Activated naive CD8-positive, alpha-beta T cell treated with anti-CD3 and anti-CD28 coated beads, Interleukin-2, amount 10 ng/mL, durations not matched to agents 7 days and 5 days (primary cell): Measurements from ENCODE around the gene PRR12. TPM values are rescaled to one million over a fixed set of nuclear protein-coding genes. Genes with fewer than 3 reads are reported as not detected.

Source experiments
- ATAC-seq: fragments of 150-1000 bp; cut with Tn5 transposase; one replicate; pipeline ENCODE4 v1.10.0; 2021; ENCODE audit warnings: low read depth, moderate library complexity
- POLR2A ChIA-PET: fragments of 350-600 bp; sonication (Branson Sonifier 250); formaldehyde crosslinking; loops from one replicate; lab custom pipeline; 2021; ENCODE audit warnings: antibody characterized with exemption; lab: Charles Lee
- DNase-seq: peaks from one replicate; pipeline ENCODE4 v3.0.0; 2021
- H3K27ac Mint-ChIP-seq: one replicate; pipeline ENCODE4 v1.8.0; 2022; ENCODE audit warnings: mild to moderate bottlenecking, mixed read lengths
- H3K27me3 Mint-ChIP-seq: one replicate; pipeline ENCODE4 v1.8.0; 2022; ENCODE audit warnings: mild to moderate bottlenecking, moderate library complexity, mixed read lengths
- H3K36me3 Mint-ChIP-seq: one replicate; pipeline ENCODE4 v1.8.0; 2021; ENCODE audit warnings: mild to moderate bottlenecking, mixed read lengths
- H3K4me1 Mint-ChIP-seq: one replicate; pipeline ENCODE4 v1.8.0; 2021; ENCODE audit warnings: mixed read lengths
- H3K4me3 Mint-ChIP-seq: one replicate; pipeline ENCODE4 v1.8.0; 2022; ENCODE audit warnings: mild to moderate bottlenecking, moderate library complexity, mixed read lengths
- H3K9me3 Mint-ChIP-seq: one replicate; pipeline ENCODE4 v1.8.0; 2021; ENCODE audit warnings: mixed read lengths
- total RNA-seq, 2 experiments: library from RNA; stranded (reverse); gene quantifications; one replicate each; pipeline ENCODE4 v1.2.3, GENCODE V29; 2021

The PRR12 gene
- total RNA-seq, 2 experiments from 2014 or later = 49.7 TPM

DNA sequence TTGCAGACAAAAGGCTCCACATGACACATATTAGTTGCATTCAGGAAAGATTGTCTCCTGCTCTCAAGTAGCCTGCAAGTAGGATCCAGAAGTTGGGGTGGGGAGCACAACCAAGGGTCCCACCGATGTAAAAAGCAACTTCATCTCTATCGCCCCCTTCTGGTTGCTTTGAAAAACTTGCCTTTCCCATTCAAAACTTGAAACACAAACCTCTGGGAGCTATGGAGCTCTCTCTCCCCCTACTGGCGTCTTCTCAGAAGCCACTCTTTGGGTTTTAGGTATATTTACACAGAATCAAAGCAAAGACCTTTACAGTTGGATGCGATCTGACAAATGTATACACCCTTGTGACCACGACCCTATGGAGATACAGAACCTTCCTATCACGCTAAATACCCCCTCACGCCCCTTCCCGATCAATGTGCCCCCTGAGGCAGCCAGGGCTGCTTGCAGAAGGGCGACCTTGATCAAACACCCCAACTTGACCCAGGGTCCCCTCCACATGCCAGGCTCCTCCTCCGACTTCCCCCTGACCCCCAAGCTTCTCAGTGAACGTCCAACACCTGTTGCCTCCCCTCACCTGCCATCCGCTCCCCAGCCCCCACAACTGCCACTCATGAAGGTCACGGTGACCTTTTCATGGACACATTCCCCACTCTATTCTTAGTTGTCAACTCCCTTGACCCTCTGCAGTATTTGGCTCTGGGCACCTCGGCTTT, 20.7 kb upstream of the PRR12 start:
- DNase-seq (no peak), ATAC-seq (peak; percentile 45)
- Mint-ChIP-seq H3K36me3 (peaks cover 2% of the 10 kb centered on the region), H3K27me3 (no peaks in the 10 kb centered on the region), H3K27ac (peak overlapping the region; percentile 63), H3K9me3 (no peaks in the 10 kb centered on the region), H3K4me3 (peak overlapping the region; percentile 14), H3K4me1 (peaks cover 36% of the 10 kb centered on the region)
- POLR2A ChIA-PET = interaction anchor here (0.7 to 5.4 kb wide), 14 partner anchors 11 to 814 kb away, joined by 3 to 41 read pairs (median 4); partner anchors contain the start of genes POLD1, PRMT1 and RRAS

DNA sequence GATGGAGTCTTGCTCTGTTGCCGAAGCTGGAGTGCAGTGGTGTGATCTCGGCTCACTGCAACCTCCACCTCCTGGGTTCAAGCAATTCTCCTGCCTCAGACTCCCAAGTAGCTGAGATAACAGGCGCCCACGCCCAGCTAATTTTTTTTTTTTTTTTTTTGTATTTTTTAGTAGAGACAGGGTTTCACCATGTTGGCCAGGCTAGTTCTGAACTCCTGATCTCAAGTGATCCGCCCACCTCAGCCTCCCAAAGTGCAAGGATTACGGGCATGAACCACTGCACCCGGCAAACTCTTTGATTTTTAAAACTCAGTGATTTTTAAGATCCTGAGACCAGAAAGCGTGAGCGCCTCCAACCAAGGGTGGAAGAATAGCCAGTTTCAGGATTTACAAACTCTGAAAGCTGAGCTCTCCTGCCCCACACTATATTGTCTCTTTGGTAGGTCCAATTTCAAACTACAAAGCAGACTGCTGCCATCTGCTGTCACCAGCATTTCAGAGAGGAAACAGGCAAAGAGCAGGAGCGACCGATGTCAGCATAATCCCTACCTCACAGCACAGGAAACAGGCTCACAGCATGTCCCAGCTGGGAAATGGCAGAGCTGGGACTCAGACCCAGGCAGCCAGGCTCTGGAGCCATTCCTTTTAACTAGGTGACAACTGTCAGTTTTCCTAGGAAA, 19.8 kb upstream of the PRR12 start:
- POLR2A ChIA-PET = interaction anchor here (0.6 to 5.4 kb wide), 13 partner anchors 12 to 813 kb away, joined by 3 to 41 read pairs (median 4); partner anchors contain the start of genes POLD1, PRMT1 and PRR12
- no peaks in the 10 kb centered on the region for H3K27me3 Mint-ChIP-seq
- H3K9me3 Mint-ChIP-seq = no peaks in the 10 kb centered on the region
- ATAC-seq = no peak
- peaks cover 2% of the 10 kb centered on the region for H3K36me3 Mint-ChIP-seq
- H3K4me1 Mint-ChIP-seq = peaks cover 32% of the 10 kb centered on the region
- peak overlapping the region; percentile 34 for H3K27ac Mint-ChIP-seq
- no peak overlapping the region for H3K4me3 Mint-ChIP-seq
- DNase-seq = no peak

DNA sequence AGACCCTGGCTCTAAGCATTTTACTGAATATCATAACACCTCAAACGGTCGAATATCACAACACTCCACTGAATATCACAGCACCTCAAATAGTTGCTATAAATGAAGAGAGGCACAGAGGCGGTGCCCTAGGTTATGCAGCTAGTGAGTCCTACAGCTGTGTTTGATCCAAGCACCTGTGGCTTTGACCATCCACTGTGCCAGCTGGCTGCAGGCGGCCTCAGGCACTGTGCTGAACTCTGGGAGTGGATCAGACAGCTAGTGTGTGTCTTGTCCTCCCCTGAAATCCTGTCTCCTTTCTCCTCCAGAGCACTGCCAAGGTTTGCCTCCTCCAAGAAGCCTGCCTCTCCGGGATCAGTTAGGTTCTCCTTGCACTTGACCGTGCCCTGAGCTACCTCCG, 18.0 kb upstream of the PRR12 start:
- ATAC-seq (no peak), DNase-seq (no peak)
- Mint-ChIP-seq H3K27ac (peak overlapping the region; percentile 52), H3K9me3 (no peaks in the 10 kb centered on the region), H3K27me3 (no peaks in the 10 kb centered on the region), H3K36me3 (peaks cover 3% of the 10 kb centered on the region), H3K4me3 (no peak overlapping the region), H3K4me1 (peaks cover 26% of the 10 kb centered on the region)
- POLR2A ChIA-PET = interaction anchor here (0.7 to 1.2 kb wide), 2 partner anchors 39 to 106 kb away, joined by 3 to 7 read pairs; no protein-coding TSS in a partner anchor

GRCh38 chr19:49573425-49573824, 17.6 kb upstream of the PRR12 start:
- no peaks in the 10 kb centered on the region for H3K9me3 Mint-ChIP-seq
- H3K4me1 Mint-ChIP-seq = peaks cover 25% of the 10 kb centered on the region
- no peaks in the 10 kb centered on the region for H3K27me3 Mint-ChIP-seq
- H3K4me3 Mint-ChIP-seq = no peak overlapping the region
- POLR2A ChIA-PET = no interaction called here
- peak overlapping the region; percentile 52 for H3K27ac Mint-ChIP-seq
- peaks cover 3% of the 10 kb centered on the region for H3K36me3 Mint-ChIP-seq
- no peak for DNase-seq
- no peak for ATAC-seq

- POLR2A ChIA-PET = interaction anchor here (1.3 kb wide), 1 partner anchor 13 kb away, joined by 3 read pairs; no protein-coding TSS in a partner anchor
- Mint-ChIP-seq H3K4me1 (peaks cover 28% of the 10 kb centered on the region), H3K4me3 (no peak overlapping the region), H3K27ac (no peak overlapping the region), H3K36me3 (peaks cover 3% of the 10 kb centered on the region), H3K27me3 (no peaks in the 10 kb centered on the region), H3K9me3 (no peaks in the 10 kb centered on the region)
- DNase-seq = no peak
- ATAC-seq = no peak
Measured at GRCh38 chr19:49574206-49574755, 16.7 kb upstream of the PRR12 start.

- Mint-ChIP-seq H3K9me3 (no peaks in the 10 kb centered on the region), H3K36me3 (peaks cover 1% of the 10 kb centered on the region)
- DNase-seq = no peak
Measured at GRCh38 chr19:49579193-49579592, 11.8 kb upstream of the PRR12 start.

DNA sequence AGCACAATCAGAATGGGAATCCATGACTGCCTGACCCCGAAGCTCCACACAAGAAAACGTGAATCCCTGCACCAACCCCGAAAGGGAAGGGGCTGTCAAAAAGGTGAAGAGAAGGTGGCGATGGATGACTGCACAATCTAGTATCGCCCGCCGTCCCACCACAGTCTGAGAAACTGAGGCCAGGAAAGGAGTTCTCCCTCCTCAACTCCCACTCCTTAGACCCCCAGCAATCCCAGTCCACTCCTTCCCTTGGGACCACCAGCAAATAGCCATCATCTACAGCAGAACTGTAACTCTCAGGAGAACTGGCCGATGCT, 11.1 kb upstream of the PRR12 start:
- POLR2A ChIA-PET = interaction anchor here (0.7 to 4.5 kb wide), 20 partner anchors 11 to 126 kb away, joined by 3 to 49 read pairs (median 5); partner anchors contain the start of genes ALDH16A1, PRMT1, PRR12 and RPL13A
- Mint-ChIP-seq H3K4me3 (peak overlapping the region; percentile 88), H3K4me1 (peaks cover 25% of the 10 kb centered on the region), H3K36me3 (peaks cover 1% of the 10 kb centered on the region), H3K27ac (peak overlapping the region; percentile 89), H3K9me3 (no peaks in the 10 kb centered on the region), H3K27me3 (no peaks in the 10 kb centered on the region)
- DNase-seq (no peak), ATAC-seq (peak; percentile 9)

More at GRCh38 chr19:49579193-49579592, 11.8 kb upstream of the PRR12 start:
- Mint-ChIP-seq H3K27me3 (no peaks in the 10 kb centered on the region), H3K4me1 (peaks cover 25% of the 10 kb centered on the region), H3K4me3 (peak overlapping the region; percentile 88), H3K27ac (no peak overlapping the region)
- POLR2A ChIA-PET = interaction anchor here (1.0 to 4.5 kb wide), 10 partner anchors 11 to 126 kb away, joined by 3 to 49 read pairs (median 6); partner anchors contain the start of genes ALDH16A1, PRMT1, PRR12 and RRAS
- no peak for ATAC-seq

DNA sequence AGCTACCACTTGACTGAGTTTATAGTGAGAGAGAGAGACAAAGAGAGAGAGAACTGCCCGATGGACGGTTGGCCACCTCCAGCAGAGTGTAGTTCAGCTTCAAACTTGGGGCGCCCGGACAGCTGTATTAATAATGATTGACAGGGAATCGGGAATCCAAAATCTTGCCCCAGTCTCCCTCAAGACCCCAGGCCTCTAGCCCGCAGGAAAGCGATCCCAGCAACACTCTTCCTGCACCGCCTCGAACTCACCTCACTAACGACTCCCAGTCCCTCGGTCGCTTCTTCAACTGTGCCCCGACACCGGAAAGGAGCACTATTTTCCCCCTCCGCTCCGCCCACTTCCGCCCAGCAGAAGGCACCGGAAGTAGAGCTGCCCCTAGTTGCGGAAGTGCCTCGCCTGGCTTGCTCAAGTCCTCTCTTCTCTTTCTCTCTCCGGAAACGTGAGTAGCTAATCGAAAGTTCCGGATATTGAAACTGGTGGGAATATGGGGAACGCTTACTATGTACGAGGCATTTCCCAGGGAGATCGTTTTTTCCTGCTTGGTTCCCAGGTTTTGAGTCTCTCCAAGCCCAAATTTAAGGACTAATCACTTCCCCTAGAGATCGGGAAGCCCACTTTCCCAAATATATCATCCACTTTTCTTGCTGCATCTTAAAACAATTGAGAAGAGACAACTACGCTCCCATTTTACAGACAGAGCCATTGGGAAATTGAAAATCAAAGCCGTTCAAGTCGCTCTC, 10.5 kb upstream of the PRR12 start, which contains the start of gene NOSIP:
TSS of gene NOSIP (minus strand) at position 293 of the 743 bp plus-strand sequence. CDS start 19,865 bp downstream, outside the sequence.
- H3K4me1 Mint-ChIP-seq = peaks cover 25% of the 10 kb centered on the region
- H3K36me3 Mint-ChIP-seq = peaks cover 1% of the 10 kb centered on the region

DNA sequence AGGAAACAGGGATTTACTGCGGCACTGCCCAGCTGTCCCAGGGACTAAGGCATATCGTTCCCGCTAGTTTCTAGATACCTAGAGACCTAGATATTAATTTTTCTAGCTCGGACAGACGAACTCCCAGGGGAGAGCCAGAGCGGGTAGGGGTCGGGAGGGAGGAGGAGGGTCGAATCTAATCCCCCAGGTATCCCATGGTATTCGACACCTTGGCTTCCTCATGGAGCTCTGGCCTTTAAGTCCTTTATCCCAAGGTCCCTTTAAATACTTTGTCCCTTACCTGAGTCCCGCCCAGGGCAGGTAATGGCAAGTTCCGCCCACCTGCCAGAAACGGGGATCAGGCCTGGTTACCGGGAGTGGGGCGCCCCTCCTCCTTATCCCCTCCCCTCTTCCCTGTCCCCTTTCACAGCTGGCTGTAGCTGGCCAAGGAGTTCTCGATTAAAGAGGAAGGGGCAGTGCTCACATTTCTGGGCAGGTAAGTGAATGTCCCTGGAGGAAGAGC, 9.9 kb upstream of the PRR12 start, which contains the start of gene PRRG2:
TSS of gene PRRG2 (plus strand) at position 310 of the 502 bp plus-strand sequence. CDS start 1,904 bp downstream, outside the sequence.
- DNase-seq (no peak), ATAC-seq (no peak)
- no peaks in the 10 kb centered on the region for H3K9me3 Mint-ChIP-seq
- peaks cover 1% of the 10 kb centered on the region for H3K36me3 Mint-ChIP-seq
- peak within 1 kb of the TSS; percentile 88 for H3K4me3 Mint-ChIP-seq
- peaks cover 25% of the 10 kb centered on the region for H3K4me1 Mint-ChIP-seq
- H3K27me3 Mint-ChIP-seq = no peaks in the 10 kb centered on the region
- peak within 1 kb of the TSS; percentile 89 for H3K27ac Mint-ChIP-seq
- POLR2A ChIA-PET = interaction anchor here (0.7 to 4.5 kb wide), 19 partner anchors 10 to 128 kb away, joined by 3 to 49 read pairs (median 5); partner anchors contain the start of genes ALDH16A1, PRMT1, PRR12 and RPL13A

More for the DNA sequence above, 10.5 kb upstream of the PRR12 start, which contains the start of gene NOSIP:
- peak; percentile 93 for DNase-seq
- Mint-ChIP-seq H3K9me3 (no peaks in the 10 kb centered on the region), H3K27me3 (no peaks in the 10 kb centered on the region), H3K4me3 (peak within 1 kb of the TSS; percentile 88), H3K27ac (peak within 1 kb of the TSS; percentile 89)
- ATAC-seq = peak; percentile 91
- POLR2A ChIA-PET = interaction anchor here (0.7 to 4.5 kb wide), 22 partner anchors 10 to 127 kb away, joined by 3 to 49 read pairs (median 5); partner anchors contain the start of genes ALDH16A1, PRMT1, PRR12 and RPL13A

GRCh38 chr19:49583239-49583638, 7.7 kb upstream of the PRR12 start:
- POLR2A ChIA-PET = interaction anchor here (0.9 kb wide), 1 partner anchor 57 kb away, joined by 5 read pairs; the partner anchor contains the start of gene RRAS

GRCh38 chr19:49585023-49585422, 6.0 kb upstream of the PRR12 start:
- no peak for ATAC-seq
- POLR2A ChIA-PET = interaction anchor here (0.6 kb wide), 1 partner anchor 1180 kb away, joined by 3 read pairs; no protein-coding TSS in a partner anchor
- Mint-ChIP-seq H3K27me3 (peaks cover 4% of the 10 kb centered on the region), H3K4me1 (peaks cover 15% of the 10 kb centered on the region), H3K27ac (no peak overlapping the region), H3K36me3 (no peaks in the 10 kb centered on the region), H3K9me3 (no peaks in the 10 kb centered on the region), H3K4me3 (no peak overlapping the region)
- DNase-seq = no peak

More at GRCh38 chr19:49583239-49583638, 7.7 kb upstream of the PRR12 start:
- ATAC-seq (no peak), DNase-seq (no peak)
- H3K4me3 Mint-ChIP-seq = no peak overlapping the region
- H3K27ac Mint-ChIP-seq = peak overlapping the region; percentile 56
- H3K36me3 Mint-ChIP-seq = no peaks in the 10 kb centered on the region
- peaks cover 2% of the 10 kb centered on the region for H3K27me3 Mint-ChIP-seq
- no peaks in the 10 kb centered on the region for H3K9me3 Mint-ChIP-seq
- peaks cover 21% of the 10 kb centered on the region for H3K4me1 Mint-ChIP-seq

- ATAC-seq = no peak
- Mint-ChIP-seq H3K27ac (no peak overlapping the region), H3K4me3 (no peak overlapping the region), H3K36me3 (peaks cover 1% of the 10 kb centered on the region), H3K9me3 (no peaks in the 10 kb centered on the region), H3K27me3 (peaks cover 4% of the 10 kb centered on the region), H3K4me1 (peaks cover 14% of the 10 kb centered on the region)
- POLR2A ChIA-PET = no interaction called here
- no peak for DNase-seq
Measured at GRCh38 chr19:49587227-49587626, 3.8 kb upstream of the PRR12 start.
